AG09319 (cell line): ENCODE data around the gene KIF5B.
"Not testable (repeated sequence)": the region's sequence is repeated elsewhere in the genome, so short reads cannot be mapped to it uniquely, and the experiment has no call there.

Source experiments
- DNase-seq: peaks from one replicate; pipeline ENCODE4 v3.0.0-alpha.2; 2010; ENCODE audit warnings: low read depth; ENCODE audit errors: extremely low read depth
- CTCF ChIP-seq: IDR thresholded peaks from 2 replicates; pipeline ENCODE4 v1.5.1; 2011; ENCODE audit warnings: low read depth, mild to moderate bottlenecking, inconsistent platforms, low read length, moderate library complexity

The KIF5B gene

GRCh38 chr10:32070645-32071044 lies 14.4 kb upstream of the KIF5B start:
- no peak for TF ChIP-seq CTCF
- DNase-seq: no peak

GRCh38 chr10:32068569-32068968 lies 12.3 kb upstream of the KIF5B start:
- no peak for DNase-seq
- TF ChIP-seq CTCF: no peak

DNA sequence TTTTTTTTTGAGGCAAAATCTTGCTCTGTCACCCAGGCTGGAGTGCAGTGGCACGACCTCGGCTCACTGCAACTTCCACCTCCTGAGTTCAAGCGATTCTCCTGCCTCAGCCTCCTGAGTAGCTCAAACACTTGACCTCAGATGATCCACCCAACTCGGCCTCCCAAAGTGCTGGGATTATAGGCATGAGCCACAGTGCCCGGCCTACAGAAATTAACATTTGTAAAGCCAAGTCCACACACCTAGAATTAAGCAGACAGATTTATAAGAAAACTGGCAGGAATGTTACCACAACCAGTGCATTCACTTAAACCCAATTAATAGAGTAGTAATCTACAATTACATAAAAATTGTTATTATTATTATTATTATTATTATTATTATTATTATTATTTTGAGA lies 11.7 kb upstream of the KIF5B start:
- DNase-seq: not testable (repeated sequence)

GRCh38 chr10:32065856-32066255 lies 9.6 kb upstream of the KIF5B start:
- TF ChIP-seq CTCF: no peak
- DNase-seq: no peak

DNA sequence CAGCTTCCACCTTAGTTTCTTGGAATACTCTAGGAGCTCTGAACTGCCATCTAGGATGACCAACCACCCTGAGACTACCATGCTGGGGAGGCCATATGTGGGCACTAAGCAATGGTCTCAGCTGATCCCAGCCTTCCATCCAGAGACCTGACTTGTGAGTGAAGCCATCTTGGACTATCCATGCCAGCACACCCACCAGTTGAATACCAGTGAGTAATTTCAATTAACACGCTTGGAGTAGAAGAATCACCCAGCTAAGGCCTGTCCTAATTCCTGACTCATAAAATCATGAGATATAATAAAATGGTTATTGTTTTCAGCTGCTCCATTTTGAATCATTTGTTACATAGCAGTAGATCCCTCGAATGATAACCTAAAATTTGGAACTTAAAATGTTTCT lies 5.2 kb upstream of the KIF5B start:
- no peak for DNase-seq
- no peak for TF ChIP-seq CTCF

DNA sequence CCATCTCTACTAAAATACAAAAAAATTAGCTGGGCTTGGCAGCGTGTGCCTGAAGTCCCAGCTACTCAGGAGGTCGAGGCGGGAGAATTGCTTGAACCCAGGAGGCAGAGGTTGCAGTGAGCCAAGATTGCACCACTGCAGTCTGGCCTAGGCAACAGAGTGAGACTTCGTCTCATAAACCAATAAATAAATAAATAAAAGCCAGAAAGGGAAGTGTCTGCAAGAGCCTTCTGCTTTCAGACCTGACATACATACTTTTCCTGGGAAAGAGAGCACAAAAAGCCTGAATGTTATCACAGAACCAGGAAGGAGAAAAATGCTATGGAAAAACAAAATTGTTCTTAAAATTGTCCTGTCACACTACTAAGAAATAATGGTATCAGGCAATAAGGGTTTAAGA lies 4.1 kb upstream of the KIF5B start:
- TF ChIP-seq CTCF: no peak
- no peak for DNase-seq

GRCh38 chr10:32059472-32059871 lies 3.2 kb upstream of the KIF5B start:
- no peak for TF ChIP-seq CTCF
- no peak for DNase-seq

DNA sequence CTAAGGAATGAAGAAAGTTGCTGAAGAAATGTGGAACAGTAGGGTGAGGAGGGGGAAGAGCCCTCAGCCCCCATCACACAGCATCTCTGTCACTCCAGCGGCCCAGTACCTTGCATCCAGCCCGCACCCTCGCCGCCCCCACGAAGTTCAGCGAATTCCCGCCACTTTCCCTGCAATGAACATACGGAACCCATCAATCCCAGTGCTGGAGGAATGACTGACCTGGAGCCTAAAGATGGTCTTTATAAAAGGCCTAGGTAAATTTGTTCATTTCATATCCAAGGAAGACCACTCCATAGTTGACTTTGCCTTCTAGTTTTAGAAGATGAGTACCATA lies 779 bp upstream of the KIF5B start:
- DNase-seq: no peak
- no peak for TF ChIP-seq CTCF
